WTC11 (cell line): ENCODE results near the gene SLC30A4. TPM values are rescaled to one million over a fixed set of nuclear protein-coding genes. Genes with fewer than 3 reads are reported as not detected.

ENCODE experiments used
- ATAC-seq: fragments of 200-7000 bp; cut with Tn5 transposase; 2 replicates; pipeline ENCODE4 v1.10.0; 2021; ENCODE audit warnings: mild to moderate bottlenecking, moderate library complexity
- CTCF ChIA-PET: fragments of 300-600 bp; sonication (Branson Sonifier 250); formaldehyde crosslinking; loops from one replicate; lab custom pipeline; 2021; ENCODE audit warnings: antibody characterized with exemption; lab: Charles Lee
- POLR2A ChIA-PET: fragments of 350-600 bp; sonication (Branson Sonifier 250); formaldehyde crosslinking; loops from one replicate; lab custom pipeline; 2021; ENCODE audit warnings: antibody characterized with exemption; lab: Charles Lee
- DNase-seq: peaks from one replicate; pipeline ENCODE4 v3.0.0; 2021; ENCODE audit warnings: low spot score
- H3K27ac Mint-ChIP-seq: 2 replicates; pipeline ENCODE4 v1.8.0; 2021; ENCODE audit warnings: mixed read lengths
- H3K27me3 Mint-ChIP-seq: 2 replicates; pipeline ENCODE4 v1.8.0; 2021; ENCODE audit warnings: low read depth, mild to moderate bottlenecking, moderate library complexity, mixed read lengths
- H3K36me3 Mint-ChIP-seq: 2 replicates; pipeline ENCODE4 v1.8.0; 2021; ENCODE audit warnings: mixed read lengths
- H3K4me1 Mint-ChIP-seq: 2 replicates; pipeline ENCODE4 v1.8.0; 2022; ENCODE audit warnings: mixed read lengths
- H3K4me3 Mint-ChIP-seq: 2 replicates; pipeline ENCODE4 v1.8.0; 2021; ENCODE audit warnings: mild to moderate bottlenecking, moderate library complexity, mixed read lengths
- H3K9me3 Mint-ChIP-seq: 2 replicates; pipeline ENCODE4 v1.8.0; 2021; ENCODE audit warnings: mixed read lengths
- AR ChIP-seq: fragments of 250-450 bp; sonication (Bioruptor Pico); IDR thresholded peaks from 2 replicates; pipeline ENCODE4 v1.9.0; 2021; ENCODE audit warnings: mild to moderate bottlenecking
- ATF2 ChIP-seq: sonication (generic); formaldehyde crosslinking; IDR thresholded peaks from 2 replicates; pipeline ENCODE4 v1.8.1; 2022; ENCODE audit warnings: low read depth, missing genetic modification reagents, borderline replicate concordance
- ATF3 ChIP-seq: sonication (generic); formaldehyde crosslinking; conservative IDR thresholded peaks from 2 replicates; pipeline ENCODE4 v1.8.1; 2022; ENCODE audit warnings: mild to moderate bottlenecking, missing genetic modification reagents
- CDX4 ChIP-seq: fragments of 250-450 bp; sonication (Bioruptor Pico); IDR thresholded peaks from 2 replicates; pipeline ENCODE4 v1.9.0; 2021; ENCODE audit warnings: moderate library complexity, mild to moderate bottlenecking, inconsistent platforms, borderline replicate concordance
- CREM ChIP-seq: sonication (generic); formaldehyde crosslinking; IDR thresholded peaks from 2 replicates; pipeline ENCODE4 v1.8.1; 2022; ENCODE audit warnings: mild to moderate bottlenecking, missing genetic modification reagents, moderate library complexity
- ELF4 ChIP-seq: sonication (generic); formaldehyde crosslinking; IDR thresholded peaks from 2 replicates; pipeline ENCODE4 v1.8.1; 2022; ENCODE audit warnings: low read depth, mild to moderate bottlenecking, moderate library complexity, missing genetic modification reagents
- ESRRA ChIP-seq: sonication (generic); formaldehyde crosslinking; IDR thresholded peaks from 2 replicates; pipeline ENCODE4 v1.8.1; 2022; ENCODE audit warnings: mild to moderate bottlenecking, missing genetic modification reagents, borderline replicate concordance
- FOXP1 ChIP-seq: sonication (generic); formaldehyde crosslinking; IDR thresholded peaks from 2 replicates; pipeline ENCODE4 v1.8.0; 2022; ENCODE audit warnings: missing genetic modification reagents, mild to moderate bottlenecking, moderate library complexity, borderline replicate concordance
- GABPB1 ChIP-seq: sonication (generic); formaldehyde crosslinking; IDR thresholded peaks from 2 replicates; pipeline ENCODE4 v1.8.1; 2023; ENCODE audit warnings: mild to moderate bottlenecking, missing genetic modification reagents
- IRF1 ChIP-seq: sonication (generic); formaldehyde crosslinking; IDR thresholded peaks from 2 replicates; pipeline ENCODE4 v1.8.0; 2023; ENCODE audit warnings: missing genetic modification reagents
- MAX ChIP-seq: sonication (generic); formaldehyde crosslinking; IDR thresholded peaks from 2 replicates; pipeline ENCODE4 v1.8.0; 2022; ENCODE audit warnings: mild to moderate bottlenecking, missing genetic modification reagents
- NFE2L1 ChIP-seq: sonication (generic); formaldehyde crosslinking; IDR thresholded peaks from 2 replicates; pipeline ENCODE4 v1.8.1; 2023; ENCODE audit warnings: missing genetic modification reagents
- NFYB ChIP-seq: sonication (generic); formaldehyde crosslinking; conservative IDR thresholded peaks from 2 replicates; pipeline ENCODE4 v1.8.0; 2022; ENCODE audit warnings: low read depth, missing genetic modification reagents
- PRDM15 ChIP-seq: sonication (generic); formaldehyde crosslinking; IDR thresholded peaks from 2 replicates; pipeline ENCODE4 v1.8.0; 2022; ENCODE audit warnings: missing genetic modification reagents
- SMAD3 ChIP-seq: sonication (generic); formaldehyde crosslinking; IDR thresholded peaks from 2 replicates; pipeline ENCODE4 v1.8.0; 2022; ENCODE audit warnings: missing genetic modification reagents, mild to moderate bottlenecking, borderline replicate concordance
- SP1 ChIP-seq: sonication (generic); formaldehyde crosslinking; conservative IDR thresholded peaks from 2 replicates; pipeline ENCODE4 v1.8.1; 2022; ENCODE audit warnings: missing genetic modification reagents
- ZBTB21 ChIP-seq: sonication (generic); formaldehyde crosslinking; IDR thresholded peaks from 2 replicates; pipeline ENCODE4 v1.8.1; 2023; ENCODE audit warnings: mild to moderate bottlenecking, missing genetic modification reagents, borderline replicate concordance
- total RNA-seq: library from RNA; stranded (reverse); gene quantifications from 3 replicates; pipeline ENCODE4 v1.2.3, GENCODE V29; 2021

SLC30A4 gene
- total RNA-seq, 1 experiment from 2014 or later: 0.04 TPM

- TF ChIP-seq IRF1 (CRISPR knock-in tag) (no peak), ELF4 (CRISPR knock-in tag) (no peak), NFE2L1 (CRISPR knock-in tag) (no peak), FOXP1 (CRISPR knock-in tag) (no peak), SP1 (no peak), CDX4 (CRISPR knock-in tag) (no peak), ATF3 (CRISPR knock-in tag) (no peak), ESRRA (no peak)
- TF ChIP-seq, all 79 proteins: peak for 0
Measured at GRCh38 chr15:45498701-45499100, 23.9 kb downstream of the SLC30A4 start (continued).

GRCh38 chr15:45497261-45497660 lies 25.3 kb downstream of the SLC30A4 start:
- POLR2A ChIA-PET: interaction anchor here (0.7 kb wide), 1 partner anchor 83 kb away, joined by 4 read pairs; no protein-coding TSS in a partner anchor
- ATAC-seq (no peak), DNase-seq (no peak)
- Mint-ChIP-seq H3K9me3 (no peaks in the 10 kb centered on the region), H3K4me3 (no peak overlapping the region)
- CTCF ChIA-PET: no interaction called here
- TF ChIP-seq AR (CRISPR knock-in tag) (no peak), MAX (CRISPR knock-in tag) (no peak), ATF2 (no peak), NFYB (no peak), CREM (CRISPR knock-in tag) (no peak), ZBTB21 (CRISPR knock-in tag) (no peak), GABPB1 (CRISPR knock-in tag) (no peak), PRDM15 (CRISPR knock-in tag) (no peak), SMAD3 (CRISPR knock-in tag) (no peak)
- TF ChIP-seq, all 79 proteins: peak for 0
- Mint-ChIP-seq H3K4me1 (peaks cover 11% of the 10 kb centered on the region; the same call in 1 of the 2 replicates), H3K27ac (no peak overlapping the region), H3K36me3 (no peaks in the 10 kb centered on the region), H3K27me3 (peaks cover 18% of the 10 kb centered on the region)
